Erythroblast (primary cell): Measurements from ENCODE around the gene EPN3.

Source experiments
- DNase-seq, 2 experiments: peaks; one replicate each; lab custom pipeline; 2025; lab: John Stamatoyannopoulos, UW
- GATA1 ChIP-seq: IDR thresholded peaks from 2 replicates; pipeline ENCODE4 v1.6.1; 2011; ENCODE audit warnings: low read depth, mild to moderate bottlenecking, control low read depth, low read length, moderate library complexity
- POLR2A ChIP-seq: IDR thresholded peaks from 2 replicates; pipeline ENCODE4 v1.6.1; 2011; ENCODE audit warnings: mild to moderate bottlenecking, low read length

EPN3 gene

GRCh38 chr17:50517504-50518383 lies 14.8 kb upstream of the EPN3 start:
- TF ChIP-seq GATA1, result no peak
- no peak for TF ChIP-seq POLR2A
- no peak for DNase-seq

DNA sequence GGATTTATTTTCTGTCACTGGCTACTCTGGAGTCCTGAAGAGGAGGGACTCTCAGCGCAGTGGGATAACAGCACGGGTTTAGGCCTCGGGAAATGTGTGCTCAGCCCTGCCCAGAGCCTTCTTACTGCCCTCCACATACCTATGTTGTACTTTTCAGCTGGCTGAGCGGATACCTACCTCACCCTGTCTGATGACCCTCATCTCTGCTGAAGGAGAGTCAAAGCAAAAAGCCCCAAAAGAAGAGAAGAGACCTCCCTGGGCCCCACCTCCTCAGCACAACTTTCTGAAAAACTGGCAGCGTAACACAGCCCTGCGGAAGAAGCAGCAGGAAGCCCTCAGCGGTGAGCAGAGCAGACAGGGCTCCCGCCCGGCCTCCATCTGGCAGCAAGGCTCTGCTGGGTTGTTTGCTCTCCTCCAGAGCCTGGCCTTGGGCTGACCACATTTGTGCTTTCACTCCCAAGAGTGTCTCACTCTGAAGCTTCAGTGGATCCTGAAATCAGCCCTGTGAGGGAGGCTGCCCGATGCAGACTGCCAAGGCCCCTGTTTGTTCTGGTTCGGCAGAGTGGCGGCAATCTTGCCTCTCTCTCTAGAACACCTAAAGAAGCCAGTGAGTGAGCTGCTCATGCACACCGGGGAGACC lies 14.0 kb upstream of the EPN3 start:
- TF ChIP-seq POLR2A (no peak), GATA1 (no peak)
- DNase-seq, result no peak

- no peak for DNase-seq
- TF ChIP-seq GATA1 (no peak), POLR2A (no peak)
Observed at GRCh38 chr17:50519141-50519834, 13.2 kb upstream of the EPN3 start.

- TF ChIP-seq GATA1 (no peak), POLR2A (no peak)
- no peak for DNase-seq
Observed at GRCh38 chr17:50520483-50520882, 12.1 kb upstream of the EPN3 start.

DNA sequence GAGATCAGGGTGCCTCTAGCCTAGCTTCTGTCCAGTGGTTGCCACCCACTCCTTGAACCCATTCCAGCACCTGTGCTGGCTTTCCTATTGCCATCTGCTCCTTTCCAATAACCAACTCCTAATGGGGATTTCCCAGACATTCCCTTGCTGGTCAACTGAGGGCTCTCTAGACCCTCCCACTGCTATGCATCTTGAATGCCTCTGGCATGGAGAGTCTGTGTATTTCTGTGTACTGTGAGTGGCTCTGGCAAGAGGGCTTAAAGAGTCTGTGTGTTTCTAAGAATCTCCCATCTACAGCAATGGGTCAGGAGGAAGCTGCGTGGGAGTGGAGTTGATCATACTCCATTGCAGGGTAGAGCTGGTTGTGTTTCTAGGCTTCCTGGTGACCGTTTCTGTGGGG lies 11.0 kb upstream of the EPN3 start:
- TF ChIP-seq GATA1, result no peak
- no peak for TF ChIP-seq POLR2A
- DNase-seq, result no peak

GRCh38 chr17:50522766-50523165 lies 9.8 kb upstream of the EPN3 start:
- no peak for DNase-seq
- TF ChIP-seq POLR2A (no peak), GATA1 (no peak)

DNA sequence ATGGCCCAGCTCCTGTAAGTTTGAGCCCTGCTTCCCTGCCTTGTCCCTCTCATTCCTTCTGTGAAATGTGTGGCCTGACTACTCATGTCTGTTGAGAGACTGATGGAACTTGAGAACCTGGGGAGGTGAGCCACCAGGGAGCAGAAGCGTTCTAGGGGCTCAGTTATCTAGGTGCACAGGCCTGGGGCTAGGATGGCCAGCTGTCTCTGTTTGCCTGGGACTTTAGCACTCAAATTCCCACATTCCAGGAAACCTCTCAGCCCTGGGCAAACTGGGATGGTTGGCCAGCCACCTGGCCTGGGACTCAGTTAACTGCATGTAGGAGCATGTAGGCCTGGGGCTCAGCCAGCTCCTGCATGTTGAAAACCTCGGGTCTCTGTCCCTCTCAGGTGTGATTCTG lies 9.3 kb upstream of the EPN3 start:
- no peak for DNase-seq
- TF ChIP-seq POLR2A, result no peak
- TF ChIP-seq GATA1, result no peak

DNA sequence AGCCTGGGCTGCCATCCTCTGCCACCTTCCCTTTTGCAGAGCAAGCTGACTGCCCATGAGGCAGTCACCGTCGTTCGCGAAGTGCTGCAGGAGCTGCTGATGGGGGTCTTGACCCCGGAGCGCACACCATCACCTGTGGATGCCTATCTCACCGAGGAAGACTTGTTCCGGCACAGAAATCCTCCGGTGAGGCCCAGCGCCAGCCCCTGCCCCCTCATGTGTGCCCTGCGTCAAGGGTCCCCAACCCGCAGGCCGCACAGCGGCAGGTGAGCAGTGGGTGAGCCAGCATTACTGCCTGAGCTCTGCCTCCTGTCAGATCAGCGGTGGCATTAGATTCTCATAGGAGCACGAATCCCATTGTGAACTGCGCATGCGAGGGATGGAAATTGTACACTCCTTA lies 7.7 kb upstream of the EPN3 start:
- no peak for TF ChIP-seq GATA1
- no peak for TF ChIP-seq POLR2A
- DNase-seq, result no peak

DNA sequence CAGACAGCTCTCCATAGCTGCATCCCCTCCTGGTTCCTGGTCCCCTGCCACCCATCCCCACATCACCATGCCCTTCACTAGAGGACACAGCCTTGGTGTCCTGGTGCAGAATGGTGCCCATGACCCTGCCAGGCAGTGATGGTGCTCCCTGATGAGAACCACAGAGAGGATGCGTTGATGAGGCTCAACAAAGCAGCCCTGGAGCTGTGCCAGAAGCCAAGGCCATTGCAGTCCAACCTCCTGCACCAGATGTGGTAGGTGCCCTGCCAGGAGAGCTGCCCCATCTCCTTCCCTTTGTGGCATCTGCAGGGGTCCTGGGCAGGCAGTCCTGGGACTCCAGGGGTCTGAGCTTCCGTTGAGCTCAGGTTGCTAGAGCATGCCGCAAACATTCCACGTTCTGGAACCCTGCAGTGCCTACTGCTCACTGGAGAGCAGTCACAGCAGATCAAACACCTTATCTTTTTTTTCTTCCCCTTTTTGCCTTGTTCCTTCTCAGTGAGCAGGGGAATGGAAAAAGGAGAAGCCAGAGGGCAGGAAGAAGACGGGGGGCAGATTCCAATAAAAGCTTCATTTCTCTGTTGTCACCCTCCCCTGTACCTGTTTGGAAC lies 5.3 kb upstream of the EPN3 start:
- no peak for DNase-seq
- no peak for TF ChIP-seq POLR2A
- no peak for TF ChIP-seq GATA1

- no peak for DNase-seq
- TF ChIP-seq GATA1 (no peak), POLR2A (no peak)
Observed at GRCh38 chr17:50527949-50528474, 4.5 kb upstream of the EPN3 start.

GRCh38 chr17:50529849-50530248 lies 2.7 kb upstream of the EPN3 start:
- TF ChIP-seq GATA1, result no peak
- no peak for TF ChIP-seq POLR2A
- no peak for DNase-seq

DNA sequence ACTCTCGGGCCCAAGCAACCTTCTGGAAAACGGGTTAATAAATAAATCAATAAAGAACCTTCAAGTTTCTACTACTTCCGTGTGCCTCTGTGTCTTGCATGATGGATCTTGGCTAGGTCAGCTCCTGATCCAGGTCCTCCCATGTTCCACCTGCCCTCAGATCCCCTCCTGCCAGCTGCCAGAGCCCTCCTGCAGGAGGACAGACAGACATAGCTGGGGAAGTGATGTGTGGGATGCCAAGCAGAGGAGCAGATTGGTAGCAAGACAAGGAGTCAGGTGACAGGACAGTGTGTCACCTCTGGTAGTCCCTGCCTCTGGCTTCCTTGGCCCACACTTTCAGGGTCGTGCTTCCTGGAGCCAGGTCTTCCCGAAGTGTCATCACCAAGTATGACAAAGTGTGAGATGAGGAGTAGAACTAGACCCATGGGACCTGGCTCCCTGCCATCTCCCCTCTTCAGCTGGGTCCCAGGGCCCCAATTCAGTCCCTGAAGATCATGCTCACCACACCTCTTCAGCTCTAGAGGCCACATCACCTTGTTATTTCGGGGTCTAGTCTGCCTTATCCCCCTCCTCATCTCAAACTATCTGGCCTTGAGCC lies 1.0 kb upstream of the EPN3 start:
- peak; percentile 34 to 57 for DNase-seq
- TF ChIP-seq POLR2A, result no peak

GRCh38 chr17:50533185-50533584 lies 650 bp downstream of the EPN3 start:
- TF ChIP-seq GATA1 (no peak), POLR2A (no peak)

DNA sequence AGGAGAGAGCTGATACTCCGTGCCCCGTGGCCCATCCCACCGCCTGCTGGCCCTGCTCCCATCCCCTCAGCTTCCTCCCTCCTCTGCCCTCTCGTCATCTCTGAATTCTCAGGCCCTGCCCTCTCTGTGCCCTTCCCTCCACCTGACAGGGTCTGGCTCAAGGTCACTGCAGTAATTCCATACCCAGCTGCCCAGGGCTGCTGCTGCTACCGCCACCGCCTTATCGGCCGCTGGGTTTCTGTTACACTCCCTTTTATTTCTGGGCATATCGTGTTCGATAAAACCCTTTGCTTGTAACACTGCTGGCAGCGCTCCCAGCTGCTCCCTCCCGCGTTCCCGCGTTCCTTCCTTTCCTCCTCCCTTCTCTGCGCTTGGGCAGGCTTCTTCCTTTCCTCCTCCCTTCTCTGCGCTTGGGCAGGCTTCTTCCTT lies 1.2 kb downstream of the EPN3 start:
- TF ChIP-seq GATA1 (no peak), POLR2A (no peak)
- peak; percentile 68 to 79 for DNase-seq

More at GRCh38 chr17:50533185-50533584, 650 bp downstream of the EPN3 start:
- peak; percentile 50 to 52 for DNase-seq
